Esophagus squamous epithelium (tissue), 5 donors: ENCODE results near the gene ARG1. TPM values are rescaled to one million over a fixed set of nuclear protein-coding genes. Genes with fewer than 3 reads are reported as not detected.

Experiments
- DNase-seq: peaks from one replicate; lab custom pipeline; 2025; lab: John Stamatoyannopoulos, UW
- H3K27ac ChIP-seq, 4 donors: fragments of 200-600 bp; sonication (generic); one replicate each; pipeline ENCODE4 v1.5.1; 2016 to 2019; ENCODE audit warnings: mild to moderate bottlenecking in 1 of 4
- H3K27me3 ChIP-seq, 4 donors: fragments of 200-600 bp; sonication (generic); 1 replicate in 3 of 4; 2 replicates in 1 of 4; pipeline versions ENCODE4 v1.5.1 to v1.6.0; 2017 to 2021; ENCODE audit warnings: antibody characterized with exemption in 1 of 4
- H3K36me3 ChIP-seq, 3 donors: fragments of 200-600 bp; sonication (generic); one replicate each; pipeline ENCODE4 v1.5.1; 2016 to 2019
- H3K4me1 ChIP-seq, 3 donors: fragments of 200-600 bp; sonication (generic); one replicate each; pipeline ENCODE4 v1.5.1; 2017 to 2019
- H3K4me3 ChIP-seq, 4 donors: fragments of 200-600 bp; sonication (generic); 1 replicate in 3 of 4; 2 replicates in 1 of 4; pipeline ENCODE4 v1.5.1; 2016 to 2019; ENCODE audit warnings: mild to moderate bottlenecking in 2 of 4, moderate library complexity in 1 of 4
- H3K9me3 ChIP-seq, 3 donors: fragments of 200-600 bp; sonication (generic); one replicate each; pipeline ENCODE4 v1.5.1; 2016 to 2019
- POLR2A ChIP-seq, 4 donors: fragments of 450-650 bp; IDR thresholded peaks; one replicate each; pipeline ENCODE4 v1.6.1; 2017; ENCODE audit warnings: antibody characterized with exemption in 4 of 4, mild to moderate bottlenecking in 4 of 4, moderate library complexity in 3 of 4
- WGBS, 2 donors: methylation state at CpG; one replicate each; pipeline ENCODE4 v1.1.5; 2018; 5-methylcytosine and 5-hydroxymethylcytosine counted together
- intact Hi-C: fragments of 100-400 bp; cut with DNase I; formaldehyde crosslinking; loops from one replicate; pipeline ENCODE4 v1.15.0; 2022
- total RNA-seq, 4 donors: library from RNA; depleted of rRNA; stranded (reverse); fragments of >200 nt; gene quantifications; one replicate each; pipeline ENCODE4 v1.1.0, GENCODE V29; 2016
- donor health status: DM: yes; HTN: yes; CAD: no.

ARG1 gene
- total RNA-seq, 4 donors from 2014 or later, result 0.19 to 2.7 TPM; not detected in 2

- Histone ChIP-seq H3K36me3 (no peaks in the 10 kb centered on the region), H3K4me1 (peaks cover 11 to 32% (median 11%) of the 10 kb centered on the region in 3 donors), H3K4me3 (no peak overlapping the region), H3K27me3 (no peaks in the 10 kb centered on the region), H3K9me3 (no peaks in the 10 kb centered on the region), H3K27ac (no peak overlapping the region)
- no peak for TF ChIP-seq POLR2A (IDR thresholded peaks at IDR 0.05)
- WGBS, 2 donors, result 96 to 97% methylated on average over 3 of the region's 3 CpGs
- intact Hi-C loops, result no loop called here
- no peak for DNase-seq
Measured at GRCh38 chr6:131631625-131632289, 58.7 kb downstream of the ARG1 start.

Other genes starting within 250 kb of the ARG1 start
- 10 to 100 TPM; 12.2 to 31.9 (median 20.1) TPM for gene MED23, start 55.0 kb downstream of the ARG1 start, total RNA-seq
- gene ENPP3, start 64.1 kb downstream of the ARG1 start, total RNA-seq, result 1 to 10 TPM in 1 of 4 donors, under 1 TPM in 3; 0.06 to 2.3 (median 0.17) TPM
- gene OR2A4, start 128.2 kb downstream of the ARG1 start, total RNA-seq, result under 1 TPM in 1 of 4 donors, not detected in 3; 0.57 TPM
- gene CTAGE9, start 137.8 kb downstream of the ARG1 start, total RNA-seq, result not detected
- gene ENPP1, start 234.8 kb downstream of the ARG1 start, total RNA-seq, result 10 to 100 TPM in 1 of 4 donors, 1 to 10 TPM in 2, under 1 TPM in 1; 0.76 to 12.6 (median 3.2) TPM